ENCODE data around the gene NMT2.

Gene NMT2

DNA sequence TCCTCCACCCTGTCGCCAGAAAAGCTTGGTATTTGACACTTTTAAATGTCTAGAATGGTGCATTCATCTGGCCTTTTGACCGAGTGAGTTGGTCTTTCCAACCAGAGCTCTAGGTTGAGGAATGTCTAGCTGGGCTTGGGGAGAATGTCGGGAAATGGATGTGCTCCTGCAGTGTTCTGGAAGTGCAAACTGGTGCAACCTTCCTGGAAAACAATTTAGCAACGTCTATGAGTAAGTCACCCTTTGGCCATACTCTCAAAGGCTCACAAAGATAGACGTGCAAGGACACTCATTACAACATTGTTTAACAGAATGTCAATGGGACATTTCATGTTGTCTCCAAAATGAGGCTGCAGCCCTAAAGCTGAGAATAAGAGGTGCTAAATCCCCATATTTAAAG is 12.2 kb upstream of the NMT2 start:
- no peak for DNase-seq

DNA sequence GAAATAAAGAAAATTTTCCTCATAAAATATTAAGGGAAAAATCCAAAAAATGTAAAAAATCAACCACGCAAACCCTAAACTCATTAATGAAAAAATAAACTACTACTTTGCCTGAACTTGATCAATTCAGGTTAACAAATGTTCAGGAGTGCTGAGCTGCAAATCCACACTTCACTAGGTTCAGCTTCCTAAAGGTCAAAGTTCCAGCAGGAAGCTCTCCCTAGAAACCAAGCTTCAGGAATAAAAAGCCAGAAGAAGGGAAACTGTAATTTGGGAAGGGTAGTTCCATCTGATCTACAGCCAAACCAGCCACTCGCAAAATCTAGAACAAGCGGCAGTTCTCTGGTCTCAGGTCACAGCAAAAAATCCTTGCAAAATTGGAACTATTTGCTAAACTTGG is 7.8 kb upstream of the NMT2 start:
- DNase-seq, result no peak

DNA sequence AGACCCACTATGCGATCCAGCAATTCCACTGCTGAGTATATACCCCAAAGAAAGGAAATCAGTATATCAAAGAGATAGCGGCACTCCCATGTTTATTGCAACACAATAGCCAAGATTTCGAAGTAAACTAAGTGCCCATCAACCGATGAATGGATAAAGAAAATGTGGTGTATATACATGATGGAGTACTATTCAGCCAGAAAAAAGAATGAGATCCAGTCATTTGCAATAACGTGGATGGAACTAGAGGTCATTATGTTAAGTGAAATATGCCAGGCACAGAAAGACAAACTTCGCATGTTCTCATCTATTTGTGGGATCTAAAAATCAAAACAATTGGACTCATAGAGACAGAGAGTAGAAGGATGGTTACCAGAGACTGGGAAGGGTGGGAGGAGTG is 7.1 kb upstream of the NMT2 start:
- DNase-seq, result no peak

DNA sequence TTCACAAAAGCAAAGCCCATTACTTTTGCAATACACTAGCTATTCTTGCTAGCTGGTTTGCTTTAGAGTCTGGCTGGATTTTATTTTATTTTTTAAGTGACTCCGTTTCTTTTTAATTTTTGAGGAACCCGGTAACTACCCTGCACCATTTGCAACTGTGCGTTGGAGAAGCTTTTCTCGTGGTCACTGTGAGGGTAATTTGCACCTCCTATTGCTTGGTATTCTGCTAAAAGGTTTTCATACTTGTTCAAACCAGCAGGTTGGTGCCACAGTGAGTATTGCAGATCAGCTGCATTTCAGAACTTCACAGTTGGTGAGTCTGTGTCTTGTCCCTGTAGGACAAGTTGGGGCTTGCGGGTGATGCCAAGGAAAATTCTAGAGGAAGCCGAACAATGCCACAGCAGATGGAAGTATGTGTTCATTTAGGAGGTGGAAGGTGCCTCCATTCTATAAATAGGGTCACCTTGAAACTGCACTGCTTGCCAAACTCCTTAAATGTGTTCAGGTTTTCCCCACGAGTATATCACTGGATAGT is 3.9 kb upstream of the NMT2 start:
- no peak for DNase-seq

DNA sequence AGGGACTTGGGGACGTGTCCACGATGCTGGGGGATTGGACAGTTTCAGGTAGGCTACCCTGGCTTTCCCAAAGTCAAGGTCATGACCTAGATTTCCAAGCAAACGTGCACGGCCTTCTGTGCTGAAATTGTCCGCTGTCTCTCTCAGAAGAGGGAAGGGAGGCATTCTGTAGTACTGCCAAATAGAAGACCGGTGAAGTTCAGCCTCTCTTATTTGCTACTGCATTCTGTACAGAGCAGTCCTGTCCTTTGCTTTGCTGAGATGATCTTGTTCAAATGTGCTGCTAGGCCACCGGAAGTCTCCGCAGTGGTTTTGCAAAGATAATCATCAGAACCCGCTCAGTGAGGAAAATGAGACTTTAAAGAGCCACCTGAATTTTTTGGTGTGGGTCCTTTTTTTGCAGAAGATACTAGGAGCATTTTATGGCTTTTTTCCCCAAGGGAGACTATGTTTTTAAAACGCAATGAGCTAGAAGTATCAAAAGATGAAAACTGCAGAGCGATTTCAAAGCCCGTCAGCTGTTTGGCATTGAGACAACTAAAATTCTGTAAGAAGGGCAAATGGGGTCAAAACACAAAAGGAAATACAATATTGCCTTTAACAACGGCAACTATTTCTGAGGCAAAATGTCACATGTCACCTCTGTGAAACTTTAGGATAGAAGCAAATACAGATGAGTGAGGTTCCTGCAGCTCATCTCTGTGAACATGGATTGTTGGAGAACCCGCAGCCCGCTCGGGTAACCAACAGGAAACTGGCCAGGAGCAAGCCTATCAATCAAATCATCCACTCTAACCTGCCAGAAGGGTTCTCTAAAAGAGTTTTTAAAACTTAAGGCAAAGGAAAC is 1.3 kb upstream of the NMT2 start:
- no peak for DNase-seq

DNA sequence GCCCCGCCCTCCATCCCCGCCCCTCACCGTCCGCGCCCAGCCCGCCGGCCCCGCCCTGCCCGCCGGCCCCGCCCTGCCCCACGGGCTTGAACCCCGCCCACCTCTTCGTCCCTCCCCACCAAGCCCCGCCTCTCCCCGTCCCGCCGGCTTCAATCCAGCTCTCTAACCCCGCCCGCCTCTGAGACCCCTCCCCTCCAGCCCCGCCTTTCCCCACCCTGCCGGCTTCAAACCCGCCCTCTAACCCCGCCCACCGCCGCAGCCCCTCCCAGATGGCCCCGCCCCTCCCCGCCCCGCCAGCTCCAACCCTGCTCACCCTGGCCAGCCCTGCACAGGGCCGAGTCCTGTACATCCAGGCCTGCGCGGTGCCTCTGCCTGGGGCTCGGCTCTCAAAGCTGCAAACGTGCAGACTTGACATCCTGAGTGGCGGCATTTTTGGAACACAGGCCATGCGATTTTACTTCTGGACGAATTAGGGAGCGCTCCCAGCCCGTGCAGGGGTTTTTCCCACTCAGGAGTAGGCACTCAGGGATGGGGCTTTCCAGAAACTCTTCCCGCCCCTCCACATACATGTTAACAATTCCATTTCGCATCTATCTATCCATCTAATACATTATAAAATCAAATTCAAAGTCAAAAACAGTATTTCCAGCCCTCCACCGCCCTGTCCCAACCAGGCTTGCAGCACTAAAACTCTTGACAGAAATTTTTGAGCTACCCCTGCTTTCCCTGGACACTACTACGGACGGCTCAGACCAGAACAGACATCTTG is 477 bp upstream of the NMT2 start:
- DNase-seq, result no peak

DNA sequence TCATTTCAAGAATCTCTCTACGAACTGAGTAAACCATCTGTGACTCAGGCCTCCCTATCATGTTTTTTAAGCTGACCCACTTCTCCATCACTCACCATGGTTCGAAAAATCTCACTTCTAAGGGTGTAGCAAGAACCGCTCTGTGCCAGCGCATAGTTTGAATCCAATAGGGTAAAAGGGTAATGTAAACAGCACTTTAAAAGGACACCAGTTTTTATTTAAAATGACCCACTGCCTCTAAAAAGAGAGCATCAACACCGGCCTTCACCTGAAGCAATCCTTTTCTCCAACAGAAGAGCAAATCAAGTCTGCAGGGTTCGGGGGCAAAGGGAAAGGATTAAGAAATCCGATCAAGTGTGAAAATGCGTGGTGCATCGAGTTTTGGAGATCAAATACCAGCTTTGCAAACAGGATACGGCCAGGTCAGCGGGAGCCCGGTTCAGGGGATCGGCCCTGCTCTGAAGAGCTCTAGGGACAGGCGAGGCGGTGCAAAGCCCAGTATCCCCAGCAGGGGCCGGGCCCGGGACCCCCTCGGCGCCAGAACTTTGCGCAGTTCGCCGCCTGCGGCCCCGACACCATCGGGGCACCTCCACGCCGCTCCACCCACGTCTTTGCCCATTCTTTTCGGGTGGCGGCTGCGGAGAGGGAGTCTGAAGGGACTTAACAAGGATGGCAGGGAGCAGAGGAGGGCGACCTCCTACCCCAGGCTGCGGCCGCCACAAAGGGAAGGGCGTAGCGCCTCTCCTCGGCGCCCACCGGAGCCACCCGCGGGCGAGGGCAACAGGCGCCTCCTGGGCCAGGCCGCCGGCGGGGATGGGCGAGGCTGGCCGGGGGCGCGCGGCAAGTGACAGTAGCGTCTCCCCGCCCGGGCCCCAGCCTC is 842 bp downstream of the NMT2 start:
- no peak for DNase-seq

DNA sequence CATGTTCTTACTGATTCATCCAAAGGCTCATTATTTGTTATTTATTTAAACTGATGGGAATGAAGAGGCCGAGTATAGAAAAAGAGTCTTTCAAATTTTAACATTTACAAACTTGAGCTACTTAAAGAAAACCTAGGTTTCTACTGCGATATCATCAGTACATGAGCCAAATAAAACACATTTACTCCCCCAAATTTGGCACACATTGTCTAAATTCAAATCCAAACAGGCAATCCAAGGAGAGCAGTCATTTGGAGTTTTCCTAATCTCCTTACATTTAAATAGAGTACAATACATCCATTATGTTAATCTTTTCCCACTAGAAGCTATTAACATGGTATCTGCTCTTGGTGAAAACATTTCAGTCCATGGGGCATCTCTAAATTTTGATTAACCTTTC is 2.2 kb downstream of the NMT2 start:
- no peak for DNase-seq

DNA sequence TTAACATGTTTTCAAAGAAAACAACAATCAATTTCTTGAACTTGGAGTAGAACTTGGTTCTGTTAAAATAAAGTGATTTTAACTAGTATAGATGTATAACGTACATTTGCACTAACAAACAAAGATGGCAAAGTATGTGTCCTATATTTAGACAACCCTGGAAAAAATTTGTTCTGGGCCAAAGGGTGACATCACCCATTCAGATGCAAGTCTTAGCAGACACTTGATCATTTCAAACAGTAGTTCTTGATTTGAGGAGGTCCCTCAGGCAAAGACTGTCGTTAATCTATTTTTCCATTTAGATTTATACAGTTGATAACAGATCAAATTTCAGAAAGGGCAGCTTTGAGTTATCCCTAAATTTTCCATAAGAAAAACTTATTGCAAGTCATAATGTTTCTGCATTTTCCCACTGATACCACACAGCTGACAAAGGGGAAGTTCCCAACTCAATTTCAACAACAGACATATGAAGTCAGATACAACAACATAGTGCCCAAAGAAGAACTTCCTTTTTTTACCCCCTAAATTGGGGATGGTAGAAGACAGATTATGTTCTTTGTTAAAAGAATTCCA is 5.2 kb downstream of the NMT2 start:
- no peak for DNase-seq

DNA sequence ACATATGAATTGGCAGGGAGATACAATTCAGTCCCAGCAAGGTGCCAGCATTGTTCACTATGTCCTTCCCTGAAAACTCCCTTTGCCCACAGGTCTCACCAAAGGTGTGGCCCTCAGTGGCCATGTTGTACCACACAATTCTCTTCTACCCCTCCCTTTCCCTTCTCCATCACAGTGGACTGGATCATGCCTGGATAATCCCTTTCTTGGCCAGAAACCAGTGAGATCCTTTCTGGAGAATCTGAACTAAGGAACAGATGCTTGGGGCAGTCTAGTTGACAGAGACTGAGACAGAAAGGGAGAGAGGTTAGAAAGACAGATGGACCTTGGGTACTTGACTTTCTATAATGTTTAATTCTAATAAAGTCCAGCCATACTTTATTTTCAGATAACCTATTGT is 9.5 kb downstream of the NMT2 start:
- no peak for DNase-seq

DNA sequence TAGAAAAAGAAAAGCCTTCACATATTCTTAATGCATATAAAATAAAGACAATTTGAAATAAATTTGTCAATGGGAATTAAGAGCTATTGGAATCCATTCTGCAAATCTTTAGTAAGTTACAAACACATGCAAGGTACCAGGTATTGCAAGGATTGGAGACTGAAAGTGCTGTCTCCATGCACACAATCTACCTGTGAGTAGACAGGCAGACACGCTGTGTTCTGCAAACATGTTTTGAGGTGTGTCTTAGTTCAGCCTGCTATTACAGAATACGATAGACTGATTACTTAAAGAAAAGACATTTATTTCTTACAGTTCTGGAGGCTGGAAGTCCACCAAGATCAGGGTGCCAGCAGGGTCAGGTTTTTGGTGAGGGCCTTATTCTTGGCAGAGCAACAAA is 10.0 kb downstream of the NMT2 start:
- DNase-seq, result no peak

DNA sequence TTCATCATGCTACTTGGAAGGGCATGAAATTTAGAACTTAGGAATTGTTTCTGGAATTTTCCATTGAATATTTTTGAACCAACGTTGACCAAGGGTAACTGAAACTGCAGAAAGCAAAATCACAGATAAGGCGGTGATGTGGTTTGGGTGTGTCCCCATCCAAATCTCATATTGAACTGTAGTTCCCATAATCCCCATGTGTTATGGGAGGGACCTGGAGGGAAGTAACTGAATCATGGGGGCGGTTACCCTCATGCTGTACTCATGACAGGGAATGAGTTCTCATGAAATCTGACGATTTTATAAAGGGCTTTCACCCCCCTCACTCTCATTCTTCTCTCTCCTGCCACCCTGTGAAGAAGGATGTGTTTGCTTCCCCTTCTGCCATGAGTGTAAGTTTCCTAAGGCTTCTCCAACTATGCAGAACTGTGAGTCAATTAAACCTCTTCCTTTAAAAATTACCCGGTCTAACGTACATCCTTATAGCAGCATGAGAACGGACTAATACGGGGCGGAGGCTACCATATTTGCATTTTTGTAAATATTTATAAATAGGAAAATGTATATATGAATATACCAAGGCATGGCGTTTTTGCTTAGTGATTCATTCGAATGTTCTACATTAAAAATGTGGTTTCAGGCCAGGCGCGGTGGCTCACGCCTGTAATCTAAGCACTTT is 12.4 kb downstream of the NMT2 start:
- DNase-seq, result no peak

DNA sequence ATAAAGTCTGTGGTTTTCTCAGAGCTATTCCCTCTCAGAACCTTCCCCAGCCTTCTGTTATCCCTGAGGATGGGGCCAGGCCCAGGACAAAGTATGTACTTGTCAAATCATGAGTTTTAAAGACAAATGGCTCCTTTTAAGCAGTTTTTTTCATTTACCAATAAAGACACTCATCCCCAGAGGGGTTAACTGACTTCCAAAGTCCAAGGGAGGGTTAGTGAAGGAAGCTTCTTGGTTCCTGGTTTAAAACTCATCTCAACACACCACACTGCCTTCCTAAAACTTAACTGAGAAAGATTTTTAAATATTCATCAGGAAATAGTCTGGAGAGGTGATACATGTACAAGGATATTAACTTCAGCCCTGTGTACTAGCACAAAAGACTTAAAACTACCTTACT is 15.9 kb downstream of the NMT2 start:
- no peak for DNase-seq

DNA sequence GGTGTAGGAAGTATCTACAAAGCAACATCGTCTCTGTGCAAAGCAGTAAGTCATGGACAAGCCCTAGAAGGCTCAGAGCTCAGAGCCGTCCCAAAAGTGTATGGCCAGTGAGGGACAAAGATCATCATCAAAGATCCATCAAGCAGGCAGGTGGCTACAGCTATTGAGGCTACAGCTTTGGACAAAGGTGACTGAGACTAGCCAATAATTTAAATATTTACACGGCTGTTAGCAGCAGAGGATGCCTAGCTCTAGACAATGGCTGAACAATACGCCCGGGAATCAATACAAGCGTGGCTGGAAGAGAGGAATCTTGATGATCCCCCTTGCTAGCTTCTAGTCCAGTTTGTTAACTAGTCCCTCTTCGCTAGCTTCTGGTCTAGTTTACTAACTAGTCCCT is 17.9 kb downstream of the NMT2 start:
- DNase-seq, result no peak

DNA sequence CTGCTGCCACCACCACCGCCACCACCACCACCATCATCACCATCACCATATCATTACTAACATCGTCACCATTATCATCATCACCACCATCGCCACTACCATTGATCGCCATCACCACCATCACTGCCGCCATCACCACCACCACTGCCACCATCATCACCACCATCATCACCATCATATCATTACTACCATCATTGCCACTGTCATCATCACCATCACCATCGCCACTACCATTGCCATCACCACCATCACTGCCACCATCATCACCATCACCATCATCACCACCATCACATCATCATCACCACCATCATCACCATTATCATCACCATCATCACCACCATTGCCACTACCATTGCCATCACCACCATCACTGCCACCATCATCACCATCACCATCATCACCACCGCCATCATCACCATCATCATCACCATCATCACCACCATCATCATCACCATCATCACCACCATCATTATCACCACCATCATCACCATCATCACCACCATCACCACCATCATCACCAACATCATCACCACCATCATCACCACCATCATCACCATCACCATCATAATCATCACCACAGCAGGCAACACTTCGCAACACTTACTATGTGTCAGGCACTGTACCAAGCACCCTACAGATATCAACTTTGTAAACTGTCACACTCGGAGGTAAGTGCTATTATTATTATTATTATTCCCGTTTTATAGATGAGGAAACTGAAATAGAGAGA is 19.3 kb downstream of the NMT2 start:
- no peak for DNase-seq

DNA sequence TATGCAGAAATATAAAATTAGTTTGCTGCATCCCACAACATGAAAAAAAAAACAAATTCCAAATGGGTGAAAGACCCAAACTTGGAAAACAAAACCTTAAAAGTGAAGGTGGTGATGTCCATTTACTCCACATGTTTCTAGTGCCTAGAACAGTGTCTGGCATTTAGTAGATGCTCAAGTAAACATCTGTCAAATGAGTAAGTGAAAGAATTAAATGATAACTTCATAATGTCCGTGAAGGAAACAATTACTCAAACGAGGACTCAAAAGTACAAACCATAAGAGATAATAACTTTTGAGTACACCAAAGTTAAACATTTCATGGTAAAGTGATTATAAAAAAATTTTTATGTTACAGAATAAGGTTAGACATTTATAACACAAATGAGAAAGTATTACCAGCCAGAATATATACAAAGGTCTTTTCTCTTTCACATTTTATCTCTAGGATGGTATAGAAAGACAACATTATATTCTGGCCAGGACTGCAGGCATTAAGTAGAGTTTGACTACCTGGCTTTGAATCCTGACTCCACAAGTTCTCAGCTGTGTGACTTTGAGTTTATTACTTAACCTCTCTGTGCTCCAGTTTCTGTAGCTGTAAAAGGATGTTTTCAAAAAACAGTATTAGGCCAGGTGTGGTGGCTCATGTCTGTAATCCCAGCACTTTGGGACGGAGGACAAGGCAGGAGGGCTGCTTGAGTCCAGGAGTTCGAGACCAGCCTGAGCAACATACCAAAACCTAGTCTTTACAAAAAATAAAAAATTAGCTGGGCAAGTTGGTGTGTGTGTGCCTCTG is 20.7 kb downstream of the NMT2 start:
- no peak for DNase-seq

DNA sequence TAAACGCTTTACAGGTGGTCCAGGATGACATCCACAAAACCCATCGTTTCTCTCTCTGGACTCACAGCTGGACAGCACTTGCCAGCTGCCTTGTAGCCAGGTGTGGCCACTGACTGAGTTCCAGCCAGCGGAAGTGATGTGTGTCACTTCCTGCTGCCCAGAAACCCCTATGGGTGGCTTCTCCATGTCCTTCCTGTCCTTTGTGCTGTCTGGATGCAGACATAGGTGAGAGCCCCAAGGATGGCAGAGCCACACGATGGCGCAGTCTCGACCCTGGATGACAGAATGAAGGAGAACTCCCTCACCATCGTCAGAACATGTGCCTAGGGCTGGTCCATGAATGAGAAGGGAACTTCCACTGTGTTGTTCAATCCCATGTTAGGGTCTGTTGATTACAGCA is 22.1 kb downstream of the NMT2 start:
- DNase-seq, result no peak

DNA sequence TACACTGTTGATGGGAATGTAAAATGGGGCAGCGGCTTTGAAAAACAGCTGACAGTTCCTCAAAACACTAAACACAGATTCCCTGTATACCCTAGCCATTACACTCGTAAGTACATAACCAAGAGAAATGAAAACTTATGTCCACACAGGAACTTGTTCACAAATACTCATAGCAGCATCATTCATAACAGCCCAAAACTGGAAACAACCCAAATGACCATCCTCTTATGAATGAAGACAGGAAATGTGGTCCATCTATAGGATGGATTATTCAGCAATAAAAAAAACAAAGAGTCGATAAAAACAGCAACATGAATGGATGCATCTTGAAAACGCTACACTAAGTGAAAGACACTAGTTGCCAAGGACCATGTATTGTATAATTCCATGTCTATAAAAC is 23.7 kb downstream of the NMT2 start:
- DNase-seq, result no peak

DNA sequence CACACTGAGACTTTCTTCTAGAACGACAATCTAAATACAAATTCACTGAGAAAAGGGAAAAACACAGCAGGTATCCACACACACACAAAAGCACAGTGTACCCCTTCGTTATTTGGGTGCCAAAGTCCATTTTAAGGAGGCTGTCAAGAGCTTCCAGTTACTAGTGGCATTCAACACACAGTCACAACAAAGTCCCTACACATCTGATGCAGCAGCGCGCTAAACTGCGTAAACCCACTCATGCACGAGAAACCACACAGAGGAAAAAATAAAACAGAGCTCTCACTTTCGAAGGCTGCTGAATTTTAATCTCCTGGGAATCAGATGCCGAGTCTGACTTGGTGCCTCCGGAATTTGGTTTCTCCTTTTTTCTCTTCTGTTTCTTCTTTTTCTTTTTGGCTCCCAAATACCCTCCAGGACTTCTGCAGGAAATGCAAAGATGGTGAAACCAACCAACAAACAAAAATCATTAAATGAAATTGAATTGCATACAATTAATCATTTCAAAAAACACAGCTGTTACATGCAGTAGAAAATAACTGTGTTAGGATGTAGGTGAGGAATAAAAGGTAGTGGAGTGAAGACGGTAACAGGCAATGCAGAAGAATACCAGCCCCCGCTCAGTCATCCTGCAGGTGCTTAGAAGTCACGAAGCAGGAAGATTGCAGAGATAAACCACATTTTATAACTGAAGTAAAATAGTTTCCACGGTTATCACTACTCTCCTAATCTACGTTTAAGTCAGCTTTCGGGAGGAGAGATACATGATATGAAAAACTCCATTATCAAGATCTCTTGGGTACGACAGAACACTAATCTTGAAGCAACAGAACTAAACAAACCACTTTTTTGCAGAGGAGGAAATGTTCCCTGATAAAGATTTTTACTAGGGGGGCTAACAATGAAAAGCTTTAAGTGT is 27.1 kb downstream of the NMT2 start:
- DNase-seq, result no peak

DNA sequence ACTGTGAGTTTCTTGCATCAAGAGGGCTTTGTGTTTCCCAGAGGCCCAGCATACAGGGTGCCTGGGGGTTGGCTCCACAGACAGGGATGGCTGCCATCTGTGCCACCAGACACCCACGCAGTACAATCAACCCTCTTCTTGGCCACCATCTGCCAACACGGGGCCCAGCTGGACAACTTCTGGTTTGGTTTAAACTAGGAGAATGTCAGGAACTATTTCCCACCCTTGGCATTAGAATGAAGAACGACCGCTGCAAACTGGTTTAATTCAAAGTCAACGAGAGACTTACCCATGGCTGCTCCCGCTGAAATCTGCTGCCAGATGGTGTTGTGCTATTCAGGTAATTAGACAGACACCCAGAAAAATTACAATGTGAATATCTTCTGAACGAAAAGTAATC is 27.8 kb downstream of the NMT2 start:
- DNase-seq, result no peak
